NCI-H510A treated with DMSO at 0.1 percent for 48 hours (cell line): Measurements from ENCODE around the gene MYL3.
A peak's percentile ranks its signal among the peaks of the same experiment; 100 is the strongest.
"Not testable (repeated sequence)": the region's sequence is repeated elsewhere in the genome, so short reads cannot be mapped to it uniquely, and the experiment has no call there.

Experiments used
- DNase-seq: peaks from one replicate; lab custom pipeline; 2025; lab: John Stamatoyannopoulos, UW

Gene MYL3

GRCh38 chr3:46824211-46824970, 38.9 kb downstream of the MYL3 start:
- DNase-seq = no peak

- not testable (repeated sequence) for DNase-seq
Observed at GRCh38 chr3:46823314-46823713, 39.9 kb downstream of the MYL3 start.

GRCh38 chr3:46821553-46821952, 41.7 kb downstream of the MYL3 start:
- no peak for DNase-seq

GRCh38 chr3:46820852-46821251, 42.4 kb downstream of the MYL3 start:
- no peak for DNase-seq

GRCh38 chr3:46812237-46812791, 50.9 kb downstream of the MYL3 start:
- peak; percentile 69 for DNase-seq

- peak; percentile 67 for DNase-seq
Observed at GRCh38 chr3:46811615-46812236, 51.5 kb downstream of the MYL3 start.

GRCh38 chr3:46808766-46809165, 54.5 kb downstream of the MYL3 start:
- not testable (repeated sequence) for DNase-seq
